K562 (cell line): ENCODE data around the gene MLX. TPM values are rescaled to one million over a fixed set of nuclear protein-coding genes. Genes with fewer than 3 reads are reported as not detected.

Experiments used
- BHLHE40 ChIP-seq: IDR thresholded peaks from 2 replicates; pipeline ENCODE4 v1.6.1; 2011; ENCODE audit warnings: low read length, improper control_type of control experiment
- EP400 ChIP-seq: fragments of 450-650 bp; IDR thresholded peaks from 2 replicates; pipeline ENCODE4 v1.6.1; 2017; ENCODE audit warnings: antibody characterized with exemption, mild to moderate bottlenecking, moderate library complexity
- FOS ChIP-seq: IDR thresholded peaks from 3 replicates; pipeline ENCODE4 v1.6.1; 2011; ENCODE audit not compliant: insufficient read length; ENCODE audit errors: extremely low read depth
- GABPA ChIP-seq: fragments of 200-800 bp; sonication (Bioruptor generic); conservative IDR thresholded peaks from 2 replicates; pipeline ENCODE4 v1.6.1; 2016; ENCODE audit warnings: low read depth, missing genetic modification characterization, missing compliant biosample characterization
- GTF2A2 ChIP-seq: IDR thresholded peaks from 2 replicates; pipeline ENCODE4 v1.6.1; 2016; ENCODE audit warnings: mild to moderate bottlenecking, missing genetic modification characterization, missing compliant biosample characterization
- HNRNPLL ChIP-seq: fragments of 200-400 bp; formaldehyde crosslinking; IDR thresholded peaks from 2 replicates; pipeline ENCODE4 v1.6.1; 2017; ENCODE audit warnings: low read length, low read depth, mild to moderate bottlenecking; ENCODE audit not compliant: poor library complexity, severe bottlenecking
- KDM5B ChIP-seq: fragments of 200-600 bp; sonication (generic); IDR thresholded peaks from 2 replicates; pipeline ENCODE4 v1.6.1; 2012; ENCODE audit warnings: low read depth, mild to moderate bottlenecking, moderate library complexity, low read length, control low read depth, inconsistent platforms; ENCODE audit not compliant: insufficient replicate concordance
- L3MBTL2 ChIP-seq: fragments of 450-650 bp; IDR thresholded peaks from 2 replicates; pipeline ENCODE4 v1.6.1; 2016; ENCODE audit warnings: mild to moderate bottlenecking, moderate library complexity
- MAFF ChIP-seq: IDR thresholded peaks from 2 replicates; pipeline ENCODE4 v1.6.1; 2012; ENCODE audit warnings: low read length, improper control_type of control experiment
- MTF1 ChIP-seq: fragments of 250-450 bp; sonication (Bioruptor Pico); IDR thresholded peaks from 2 replicates; pipeline ENCODE4 v1.9.0; 2021; ENCODE audit warnings: moderate library complexity, mild to moderate bottlenecking, inconsistent platforms, borderline replicate concordance
- MXI1 ChIP-seq: IDR thresholded peaks from 2 replicates; pipeline ENCODE4 v1.6.1; 2011; ENCODE audit warnings: low read depth, mild to moderate bottlenecking, improper control_type of control experiment, low read length
- NR4A1 ChIP-seq, 2 experiments: fragments of 250-450 bp in 1 of 2; fragments of 450-650 bp in 1 of 2; sonication (Bioruptor Pico) in 1 of 2; IDR thresholded peaks; 2 replicates each; pipeline versions ENCODE4 v1.4.0 to v1.6.1; 2016 to 2020; ENCODE audit warnings: mild to moderate bottlenecking in 2 of 2, missing compliant biosample characterization in 1 of 2, missing genetic modification characterization in 1 of 2, moderate library complexity in 1 of 2
- PHF8 ChIP-seq: fragments of 200-600 bp; sonication (generic); IDR thresholded peaks from 2 replicates; pipeline ENCODE4 v1.6.1; 2012; ENCODE audit warnings: mixed run types, mild to moderate bottlenecking, inconsistent platforms, low read length, moderate library complexity, borderline replicate concordance
- POLR2B ChIP-seq: fragments of 450-650 bp; IDR thresholded peaks from 2 replicates; pipeline ENCODE4 v1.6.1; 2018; ENCODE audit warnings: low read depth; ENCODE audit not compliant: partially characterized antibody
- RBFOX2 ChIP-seq: fragments of 200-400 bp; formaldehyde crosslinking; IDR thresholded peaks from 2 replicates; pipeline ENCODE4 v1.6.1; 2017; ENCODE audit warnings: low read depth, mild to moderate bottlenecking, low read length, moderate library complexity
- SIX5 ChIP-seq, 2 experiments: IDR thresholded peaks; 2 replicates each; pipeline ENCODE4 v1.6.1; 2011; ENCODE audit warnings: low read length in 2 of 2, borderline replicate concordance in 1 of 2, low read depth in 1 of 2, mild to moderate bottlenecking in 1 of 2, moderate library complexity in 1 of 2; ENCODE audit not compliant: insufficient read depth in 1 of 2
- TAF1 ChIP-seq: IDR thresholded peaks from 2 replicates; pipeline ENCODE4 v1.6.1; 2011; ENCODE audit warnings: mild to moderate bottlenecking, low read length, moderate library complexity; ENCODE audit not compliant: insufficient read depth, control insufficient read depth, severe bottlenecking; ENCODE audit errors: extremely low read depth
- TAF9B ChIP-seq: fragments of 450-650 bp; IDR thresholded peaks from 2 replicates; pipeline ENCODE4 v1.6.1; 2018; ENCODE audit warnings: mild to moderate bottlenecking; ENCODE audit not compliant: partially characterized antibody
- ZBED1 ChIP-seq: IDR thresholded peaks from 2 replicates; pipeline ENCODE4 v1.6.1; 2014
- ZBTB1 ChIP-seq: sonication (generic); formaldehyde crosslinking; IDR thresholded peaks from 2 replicates; pipeline ENCODE4 v1.8.1; 2023; ENCODE audit warnings: missing genetic modification reagents, low read depth, mild to moderate bottlenecking, borderline replicate concordance
- ZBTB7A ChIP-seq: IDR thresholded peaks from 2 replicates; pipeline ENCODE4 v1.6.1; 2011; ENCODE audit warnings: low read depth, mild to moderate bottlenecking, low read length, moderate library complexity, borderline replicate concordance; ENCODE audit not compliant: control insufficient read depth
- ZNF707 ChIP-seq: fragments of 250-450 bp; sonication (Bioruptor Pico); conservative IDR thresholded peaks from 2 replicates; pipeline ENCODE4 v1.8.0; 2022; ENCODE audit warnings: inconsistent platforms, mild to moderate bottlenecking, moderate library complexity
- polyA plus RNA-seq, 8 experiments: library from polyadenylated mRNA; depleted of rRNA in 4 of 8; stranded (reverse) in 5 of 8; unstranded in 3 of 8; fragments of >200 nt; fragmentation: Nextera tagmentation in 2 of 8; fragmentation: Illumina TruSeq in 1 of 8; extraction: Ambion mirVana in 2 of 8; extraction: Trizol in 1 of 8; gene quantifications; 2 replicates each; pipeline versions ENCODE4 v1.2.1 to v1.2.3, GENCODE V29; 2011 to 2014; ENCODE audit warnings: inconsistent platforms in 1 of 8, missing spikeins in 1 of 8
- total RNA-seq, 7 experiments: library from RNA; depleted of rRNA in 6 of 7; stranded (reverse); fragments of >200 nt in 6 of 7; fragmentation: Illumina TruSeq in 2 of 7; extraction: Trizol in 2 of 7; gene quantifications; 2 replicates each; pipeline versions ENCODE4 v1.2.1 to v1.2.3, GENCODE V29; 2011 to 2021; ENCODE audit warnings: low replicate concordance in 1 of 7
- TF ChIP-seq, protein P1 (sequence below), 3 experiments: fragments of 200-800 bp in 1 of 3; fragments of 250-450 bp in 1 of 3; fragments of 450-650 bp in 1 of 3; sonication (Bioruptor Pico) in 1 of 3; sonication (Bioruptor generic) in 1 of 3; formaldehyde crosslinking in 1 of 3; IDR thresholded peaks; 2 replicates each; pipeline versions ENCODE4 v1.6.1 to v1.8.0; 2016 to 2022; ENCODE audit warnings: mild to moderate bottlenecking in 2 of 3, missing genetic modification characterization in 2 of 3, missing compliant biosample characterization in 1 of 3, moderate library complexity in 1 of 3

The MLX gene
- total and polyA plus RNA-seq, 9 of the 15 experiments (the other 6 are each of a cell fraction or from before 2014, with no cell fraction given): 42.9 to 100 (median 58.9) TPM

DNA sequence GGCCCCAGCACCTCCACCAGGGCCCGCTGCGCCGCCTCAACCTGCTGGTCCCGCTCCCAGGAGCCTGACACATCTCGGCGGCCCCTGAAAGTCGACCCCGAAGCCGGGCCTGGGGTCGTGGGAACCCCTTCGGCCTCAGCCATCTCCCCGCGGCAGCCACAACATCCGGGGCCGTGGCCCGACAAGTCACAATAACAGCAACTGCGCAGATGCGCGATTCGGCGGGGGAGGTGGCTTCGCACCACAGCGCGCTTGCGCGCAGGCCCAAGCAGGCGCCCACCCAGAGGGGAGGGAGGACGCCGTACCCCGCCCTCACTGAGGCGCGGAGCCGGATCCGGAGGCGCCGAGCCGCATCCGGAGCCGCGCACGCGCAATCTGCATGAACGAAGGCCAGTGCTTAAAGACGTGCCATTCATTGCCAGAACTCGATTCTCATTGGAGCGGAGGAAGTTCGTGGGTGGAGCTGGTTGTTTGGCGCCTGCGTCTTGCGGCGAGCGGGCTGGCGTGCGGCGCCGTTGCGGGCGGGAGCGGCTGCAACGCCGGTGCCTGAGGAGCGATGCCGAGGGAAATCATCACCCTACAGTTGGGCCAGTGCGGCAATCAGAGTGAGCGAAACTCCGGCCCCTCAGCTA is 42.4 kb downstream of the MLX start, which contains the start of the genes RETREG3 and TUBG1 (continued):
- TF ChIP-seq, protein P1, sequence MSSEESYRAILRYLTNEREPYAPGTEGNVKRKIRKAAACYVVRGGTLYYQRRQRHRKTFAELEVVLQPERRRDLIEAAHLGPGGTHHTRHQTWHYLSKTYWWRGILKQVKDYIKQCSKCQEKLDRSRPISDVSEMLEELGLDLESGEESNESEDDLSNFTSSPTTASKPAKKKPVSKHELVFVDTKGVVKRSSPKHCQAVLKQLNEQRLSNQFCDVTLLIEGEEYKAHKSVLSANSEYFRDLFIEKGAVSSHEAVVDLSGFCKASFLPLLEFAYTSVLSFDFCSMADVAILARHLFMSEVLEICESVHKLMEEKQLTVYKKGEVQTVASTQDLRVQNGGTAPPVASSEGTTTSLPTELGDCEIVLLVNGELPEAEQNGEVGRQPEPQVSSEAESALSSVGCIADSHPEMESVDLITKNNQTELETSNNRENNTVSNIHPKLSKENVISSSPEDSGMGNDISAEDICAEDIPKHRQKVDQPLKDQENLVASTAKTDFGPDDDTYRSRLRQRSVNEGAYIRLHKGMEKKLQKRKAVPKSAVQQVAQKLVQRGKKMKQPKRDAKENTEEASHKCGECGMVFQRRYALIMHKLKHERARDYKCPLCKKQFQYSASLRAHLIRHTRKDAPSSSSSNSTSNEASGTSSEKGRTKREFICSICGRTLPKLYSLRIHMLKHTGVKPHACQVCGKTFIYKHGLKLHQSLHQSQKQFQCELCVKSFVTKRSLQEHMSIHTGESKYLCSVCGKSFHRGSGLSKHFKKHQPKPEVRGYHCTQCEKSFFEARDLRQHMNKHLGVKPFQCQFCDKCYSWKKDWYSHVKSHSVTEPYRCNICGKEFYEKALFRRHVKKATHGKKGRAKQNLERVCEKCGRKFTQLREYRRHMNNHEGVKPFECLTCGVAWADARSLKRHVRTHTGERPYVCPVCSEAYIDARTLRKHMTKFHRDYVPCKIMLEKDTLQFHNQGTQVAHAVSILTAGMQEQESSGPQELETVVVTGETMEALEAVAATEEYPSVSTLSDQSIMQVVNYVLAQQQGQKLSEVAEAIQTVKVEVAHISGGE (CRISPR knock-in tag; IDR thresholded peaks at IDR 0.05): 0 out of 6 replicates have a peak, but pooled peaks of 1 of the 3 experiments have one; percentile 61
- TF ChIP-seq SIX5 (IDR thresholded peaks at IDR 0.05; ENCODE audit: borderline replicate concordance in 1 of 2, insufficient read depth in 1 of 2, low read depth in 1 of 2, low read length in 2 of 2) (peak in 1 of 2 experiments; percentile 12; a peak in 1 of 4 replicates), TAF1 (peak; percentile 72), MTF1 (CRISPR knock-in tag) (no peak), ZBTB1 (CRISPR knock-in tag) (peak; percentile 97), TAF9B (peak; percentile 55), FOS (peak; percentile 26), RBFOX2 (peak; percentile 95), MXI1 (peak; percentile 10; the same call in 1 of the 2 replicates), ZBTB7A (peak; percentile 90), L3MBTL2 (peak; percentile 82), GABPA (peak; percentile 70; the same call in 1 of the 2 replicates), EP400 (peak; percentile 73; the same call in 1 of the 2 replicates), POLR2B (peak; percentile 76), GTF2A2 (tag) (no peak), KDM5B (peak; percentile 73), NR4A1 (CRISPR knock-in tag; IDR thresholded peaks at IDR 0.05) (0 out of 2 replicates have a peak, but pooled peaks have one; percentile 2), NR4A1 (tag; IDR thresholded peaks at IDR 0.05) (no peak), BHLHE40 (peak; percentile 51; the same call in 1 of the 2 replicates), HNRNPLL (peak; percentile 84), MAFF (no peak), ZBED1 (no peak), ZNF707 (CRISPR knock-in tag) (no peak), PHF8 (peak; percentile 84; the same call in 1 of the 2 replicates)
